Lower leg skin (tissue), 3 donors: ENCODE data around the gene MAMDC2.

Source experiments
- CTCF ChIP-seq, 3 donors: fragments of 450-650 bp; IDR thresholded peaks; one replicate each; pipeline ENCODE4 v1.5.1; 2016; ENCODE audit warnings: antibody characterized with exemption in 3 of 3, mild to moderate bottlenecking in 3 of 3, moderate library complexity in 2 of 3
- POLR2A ChIP-seq, 2 donors: fragments of 450-650 bp; IDR thresholded peaks; one replicate each; pipeline ENCODE4 v1.6.1; 2016 to 2017; ENCODE audit warnings: antibody characterized with exemption in 2 of 2, mild to moderate bottlenecking in 1 of 2, moderate library complexity in 1 of 2

DNA sequence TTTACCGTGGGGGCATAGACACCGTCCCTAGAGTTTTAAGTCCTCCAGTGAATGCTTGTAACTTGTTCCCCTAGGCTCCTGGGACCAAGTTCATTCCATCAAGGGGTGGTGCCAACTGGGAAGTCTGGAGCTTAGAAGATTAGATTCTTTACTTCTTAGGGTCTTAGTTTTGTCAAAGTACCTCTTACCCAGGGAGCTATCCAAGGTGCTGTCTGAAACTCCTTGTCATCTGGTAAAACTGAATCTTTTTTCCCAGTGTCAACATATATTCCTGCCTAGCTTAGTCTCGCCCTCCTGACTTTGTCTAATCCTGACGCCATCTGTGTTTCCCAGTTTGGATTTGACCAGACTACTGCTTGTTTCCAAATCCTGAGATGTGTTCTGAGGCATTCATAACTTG is 41.6 kb downstream of the MAMDC2 start:
- no peak for TF ChIP-seq CTCF (IDR thresholded peaks at IDR 0.05)
- TF ChIP-seq POLR2A (IDR thresholded peaks at IDR 0.05) = no peak
